Fibroblast of skin of scalp (primary cell): ENCODE data around the gene SELENBP1. TPM values are rescaled to one million over a fixed set of nuclear protein-coding genes. Genes with fewer than 3 reads are reported as not detected.
"Not testable (repeated sequence)": the region's sequence is repeated elsewhere in the genome, so short reads cannot be mapped to it uniquely, and the experiment has no call there.

Experiments
- DNase-seq: peaks from one replicate; pipeline ENCODE4 v3.0.0-alpha.2; 2013
- polyA plus RNA-seq, 2 experiments: library from polyadenylated mRNA; unstranded; fragments of 120-200 nt; gene quantifications; one replicate each; pipeline ENCODE4 v1.2.1, GENCODE V29; 2013; ENCODE audit not compliant: insufficient read length in 2 of 2

Gene SELENBP1
- 14.5 TPM for polyA plus RNA-seq (2013, experiment 1 of 2; ENCODE audit: insufficient read length)
- 15.5 TPM for polyA plus RNA-seq (2013, experiment 2 of 2; ENCODE audit: insufficient read length)

DNA sequence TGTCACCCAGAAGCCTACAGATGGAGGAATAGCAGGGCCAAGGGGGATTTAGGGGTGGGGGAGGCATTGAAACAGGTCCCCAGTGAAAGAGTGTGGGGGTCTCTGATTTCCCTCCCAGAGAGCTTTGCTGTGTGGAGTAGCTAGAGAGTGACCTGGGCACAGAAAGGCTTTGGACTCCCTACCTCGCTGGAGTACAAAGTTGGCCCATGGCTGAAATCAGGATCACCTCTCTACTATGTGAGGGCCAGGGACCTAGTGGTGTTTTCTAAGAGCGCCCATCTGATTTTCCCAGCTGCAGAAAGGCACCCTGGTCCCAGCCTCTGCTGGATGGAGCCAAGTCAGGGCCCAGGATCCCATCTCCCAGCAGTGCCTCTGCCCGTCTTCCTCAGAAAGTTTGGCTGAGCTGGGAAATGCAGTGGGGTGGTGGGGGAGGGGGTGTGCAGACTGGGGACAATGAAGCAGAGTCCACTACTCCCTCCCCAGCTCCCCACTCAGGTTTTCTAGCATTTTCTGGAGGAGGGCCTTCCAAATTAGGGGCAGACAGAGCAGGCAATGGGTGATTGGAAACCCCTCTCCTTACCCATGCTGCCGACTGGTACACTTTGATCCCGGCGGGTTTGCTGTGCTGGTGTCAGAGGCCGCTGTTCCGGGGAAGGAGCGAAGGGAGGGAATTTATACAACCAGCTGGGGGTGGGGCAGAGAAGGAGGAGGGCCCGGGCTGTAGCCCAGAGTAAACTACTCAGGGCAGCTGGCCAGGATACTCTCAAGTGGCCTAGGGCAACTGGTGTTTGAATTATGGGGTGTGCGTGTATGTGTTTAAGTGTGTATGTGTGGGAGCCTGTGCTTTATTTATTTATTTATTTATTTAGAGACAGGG is at the start of gene SELENBP1:
SELENBP1 (minus strand) TSS at position 648 of the 877 bp plus-strand sequence; CDS start at position 584, 64 bp downstream.
- DNase-seq = peak; percentile 75

DNA sequence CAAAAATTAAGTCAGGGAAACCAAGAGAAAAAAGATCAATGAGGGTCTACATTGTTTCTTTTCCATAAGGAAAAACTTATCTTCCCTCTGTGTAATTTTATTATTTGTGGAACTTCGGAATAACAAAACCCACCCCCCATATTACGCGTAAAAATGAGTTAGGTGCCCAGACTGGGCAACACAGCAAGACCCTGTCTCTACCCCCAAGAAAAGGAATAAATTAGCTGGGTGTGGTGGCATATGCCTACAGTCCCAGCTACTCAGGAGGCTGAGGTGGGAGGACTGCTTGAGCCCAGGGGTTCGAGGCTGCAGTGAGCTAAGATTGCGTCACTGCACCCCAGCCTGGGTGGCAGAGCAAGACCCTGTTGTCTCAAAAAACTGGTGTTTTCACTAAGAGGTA is 47.3 kb upstream of the SELENBP1 start:
- DNase-seq = no peak

DNA sequence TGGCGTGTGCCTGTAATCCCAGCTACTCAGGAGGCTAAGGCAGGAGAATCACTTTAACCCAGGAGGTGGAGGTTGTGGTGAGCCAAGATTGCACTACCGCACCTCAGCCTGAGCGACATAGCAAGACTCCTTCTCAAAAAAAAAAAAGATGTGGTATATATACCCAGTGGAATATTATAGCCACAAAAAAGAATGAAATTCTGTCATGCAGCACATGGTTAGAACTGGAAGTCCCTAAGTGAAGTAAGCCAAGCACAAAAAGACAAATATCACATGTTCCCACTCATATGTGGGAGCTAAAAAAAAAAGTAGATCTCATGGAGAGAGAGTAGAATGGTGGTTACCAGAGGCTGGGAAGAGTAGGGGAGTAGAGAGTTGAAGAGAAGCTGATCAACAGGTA is 45.6 kb upstream of the SELENBP1 start:
- no peak for DNase-seq

DNA sequence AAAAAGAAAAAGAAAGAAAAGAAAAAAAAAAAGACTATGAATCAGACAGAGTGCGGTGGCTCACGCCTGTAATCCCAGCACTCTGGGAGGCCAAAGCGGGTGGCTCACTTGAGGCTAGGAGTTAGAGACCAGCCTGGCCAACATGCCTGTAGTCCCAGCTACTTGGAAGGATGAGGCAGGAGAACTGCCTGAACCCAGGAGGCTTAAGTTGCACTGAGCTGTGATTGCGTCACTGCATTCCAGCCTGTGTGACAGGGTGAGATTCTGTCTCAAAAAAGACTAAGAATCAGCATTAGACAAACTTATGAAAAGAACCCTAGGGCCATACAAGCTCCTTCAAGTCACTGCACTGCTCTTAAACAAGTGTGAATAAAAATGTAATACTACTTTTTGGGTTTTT is 43.7 kb upstream of the SELENBP1 start:
- DNase-seq = peak; percentile 67

DNA sequence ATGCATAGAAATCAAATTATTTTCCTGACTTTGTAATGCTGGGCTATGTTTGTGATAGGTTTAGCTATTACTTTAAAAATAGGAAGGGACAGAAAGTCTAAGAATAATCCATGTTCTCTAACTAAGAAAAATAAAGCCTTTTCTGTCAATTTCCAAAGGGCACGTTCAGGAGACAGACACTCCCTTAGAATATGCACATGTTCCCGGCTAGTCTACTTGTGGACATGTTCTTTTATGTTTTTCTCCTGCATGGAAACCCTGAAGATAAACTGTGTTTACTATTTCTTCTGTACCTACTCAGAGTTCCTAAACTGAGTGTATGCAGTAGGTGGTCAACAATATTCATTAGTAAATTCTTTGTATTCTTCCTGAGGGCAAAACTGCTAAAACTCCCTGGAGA is 39.4 kb upstream of the SELENBP1 start:
- no peak for DNase-seq

DNA sequence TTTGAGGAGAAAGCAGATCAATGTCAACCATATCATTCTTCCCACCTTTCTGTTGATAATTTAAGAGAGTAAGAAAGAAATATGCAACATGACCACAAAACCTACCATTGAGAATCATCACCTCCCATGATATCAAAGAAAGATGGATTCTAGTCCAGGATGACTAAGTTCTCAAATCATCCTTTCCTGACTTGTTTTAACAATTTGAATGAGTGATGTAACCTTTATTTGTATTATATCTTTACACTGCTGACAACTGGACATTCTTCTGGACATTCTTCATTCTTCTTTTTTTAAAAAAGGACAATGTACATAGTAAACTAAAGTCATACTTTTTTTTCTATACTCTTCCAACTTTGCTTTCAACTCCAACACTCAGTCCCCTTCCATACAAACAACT is 36.4 kb upstream of the SELENBP1 start:
- peak; percentile 10 for DNase-seq

DNA sequence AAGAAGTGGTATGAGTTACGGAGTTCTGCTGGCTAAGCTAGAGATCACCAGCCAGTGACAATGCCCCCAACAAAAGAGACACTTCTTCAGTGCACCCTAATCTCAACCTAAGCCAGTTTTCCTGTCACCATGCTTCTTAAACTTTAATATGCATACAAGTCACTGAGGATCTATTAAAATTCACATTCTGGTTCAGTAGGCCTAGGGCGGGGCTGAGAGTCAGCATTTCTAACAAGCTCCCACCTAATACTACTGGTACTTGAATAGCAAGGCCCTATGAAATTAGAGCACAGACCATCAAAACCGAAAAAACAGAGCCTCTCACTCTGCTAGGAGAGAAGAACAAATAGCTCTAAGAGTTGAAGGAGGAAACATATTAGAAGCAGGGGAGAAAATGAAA is 34.8 kb upstream of the SELENBP1 start:
- DNase-seq = no peak

DNA sequence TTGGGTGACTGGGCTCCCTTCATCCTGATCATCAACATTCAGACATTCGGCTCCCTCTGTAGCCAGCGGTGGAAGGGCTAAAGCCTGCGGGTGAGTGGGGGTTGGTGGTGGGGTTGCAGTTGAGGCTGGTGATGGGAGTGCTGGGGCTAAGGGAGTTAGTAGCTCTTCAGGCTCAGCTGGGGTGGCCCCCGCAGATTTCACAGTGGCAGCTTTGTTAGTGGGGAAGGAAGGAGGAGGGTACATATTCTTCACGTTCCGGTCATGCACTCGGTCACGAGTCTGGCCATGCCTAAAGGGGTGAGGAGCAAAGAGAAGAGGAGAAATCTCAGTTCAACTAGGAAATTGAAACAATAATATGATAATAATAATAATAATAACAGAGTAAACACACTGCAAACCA is 33.7 kb upstream of the SELENBP1 start:
- no peak for DNase-seq

DNA sequence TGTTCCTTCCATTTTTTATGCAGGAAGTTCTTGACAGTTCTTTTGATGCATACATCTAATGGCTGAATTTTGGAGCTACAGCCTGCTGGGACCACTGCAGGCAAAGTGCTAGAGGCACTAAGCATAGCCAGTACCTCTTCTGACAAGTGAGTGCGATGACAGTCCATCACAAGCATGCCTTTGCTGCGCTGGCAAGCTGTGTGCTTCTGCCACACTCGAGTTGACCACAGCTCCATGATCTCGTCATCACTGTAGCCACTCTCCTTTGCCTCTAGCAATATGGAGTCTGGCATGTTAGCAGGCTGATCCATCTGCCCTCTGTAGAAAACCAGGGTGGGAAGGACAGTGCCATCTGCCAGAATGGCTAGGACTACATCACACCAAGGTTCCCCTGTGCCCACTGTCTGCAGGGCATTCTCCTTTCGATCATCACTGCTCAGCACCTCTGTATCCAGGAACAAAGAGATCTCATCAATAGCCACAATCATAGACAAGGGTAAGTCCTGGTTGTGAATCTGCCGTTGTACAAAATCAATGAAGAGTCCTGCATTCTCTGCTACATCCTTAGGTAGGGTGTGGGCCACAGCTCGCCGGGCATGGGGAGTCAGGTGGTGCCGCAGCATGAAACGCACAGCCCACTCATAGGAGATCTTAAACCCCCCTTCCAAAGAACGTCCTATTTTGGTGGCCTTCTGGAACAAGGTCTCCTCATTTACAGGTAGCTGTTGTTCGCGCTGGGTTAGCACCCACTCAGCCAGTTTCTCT is 32.9 kb upstream of the SELENBP1 start:
- no peak for DNase-seq

DNA sequence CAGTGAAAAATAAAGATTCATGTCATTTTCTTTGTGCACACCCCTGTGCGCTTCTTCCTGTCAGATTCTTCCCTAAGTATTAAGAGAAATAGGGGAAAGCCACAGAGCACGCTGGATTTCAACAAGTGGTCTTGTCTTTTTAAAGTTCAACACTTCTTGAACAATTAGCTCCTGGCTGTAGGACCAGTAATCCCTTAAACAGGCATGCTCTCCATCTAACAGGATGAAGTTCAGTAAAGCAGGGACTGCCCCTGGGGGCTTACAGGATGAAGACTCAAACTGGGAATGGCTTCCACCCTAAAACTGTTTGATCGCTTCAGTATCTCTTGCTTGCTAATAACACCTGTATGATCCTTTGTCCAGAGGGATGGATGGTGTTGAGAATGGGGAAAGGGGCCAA is 31.1 kb upstream of the SELENBP1 start:
- DNase-seq = no peak

DNA sequence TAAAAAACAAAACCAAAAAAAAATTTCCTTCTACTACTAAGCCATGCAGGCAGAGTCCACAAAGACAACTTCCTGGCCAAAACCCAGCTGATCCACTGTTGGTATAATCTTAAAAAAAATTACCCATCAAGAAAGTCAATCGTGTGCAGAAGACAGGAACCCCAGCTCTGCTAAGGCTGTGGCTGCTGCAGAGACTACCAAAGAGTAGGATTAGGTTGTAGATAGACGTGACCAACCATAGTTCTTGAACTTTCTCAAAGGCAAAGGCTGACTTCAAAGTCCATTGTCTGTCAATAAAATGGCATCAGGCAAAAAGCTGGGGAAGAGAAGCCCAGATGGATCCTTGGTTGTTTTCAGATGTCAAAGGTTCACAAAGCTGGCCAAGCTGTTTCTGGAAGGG is 30.3 kb upstream of the SELENBP1 start:
- DNase-seq = no peak

DNA sequence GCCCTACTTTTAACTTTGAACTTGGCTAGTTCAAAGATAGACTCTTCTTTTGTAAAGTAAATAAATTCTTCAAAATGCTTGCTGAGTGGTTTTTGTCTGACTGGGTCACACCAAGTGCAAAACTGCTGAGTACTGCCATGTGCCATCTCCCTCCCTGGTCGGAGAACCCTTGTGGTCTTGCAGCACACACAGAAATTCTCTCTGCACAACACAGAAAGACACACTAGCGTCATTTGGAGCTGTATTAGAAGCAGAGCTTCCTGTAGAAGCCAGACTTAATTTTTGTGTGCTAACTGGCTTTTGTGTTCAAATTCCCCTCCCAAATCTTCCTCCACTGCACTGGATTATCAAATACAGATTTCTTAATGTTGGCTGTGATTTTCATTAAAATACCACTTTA is 29.4 kb upstream of the SELENBP1 start:
- no peak for DNase-seq

DNA sequence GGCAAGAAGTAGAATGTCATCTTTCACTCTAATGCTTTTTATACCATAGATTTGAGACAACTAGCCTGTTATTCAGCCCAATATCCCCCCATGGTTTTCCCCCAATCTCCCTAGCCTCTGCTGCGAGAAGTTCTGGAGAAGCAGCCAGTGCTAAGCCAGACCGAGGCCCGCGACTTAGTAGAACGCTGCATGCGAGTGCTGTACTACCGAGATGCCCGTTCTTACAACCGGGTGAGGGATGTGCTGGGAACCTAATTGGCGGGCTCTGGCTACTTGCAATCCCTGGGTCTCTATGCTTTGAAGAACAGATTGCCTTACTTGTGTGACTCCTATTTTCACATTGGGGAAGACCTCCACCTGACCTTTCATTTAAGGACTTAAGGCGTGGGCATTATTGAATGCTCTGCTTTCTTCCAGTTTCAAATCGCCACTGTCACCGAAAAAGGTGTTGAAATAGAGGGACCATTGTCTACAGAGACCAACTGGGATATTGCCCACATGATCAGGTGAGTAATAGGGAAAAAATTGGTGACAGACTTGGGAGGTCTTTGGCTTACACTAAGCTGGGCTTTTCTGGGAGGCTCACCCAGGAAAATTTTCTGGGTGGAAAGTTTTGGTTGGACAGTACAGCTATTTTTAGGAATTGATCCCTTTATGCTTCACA is 28.8 kb upstream of the SELENBP1 start:
- peak; percentile 17 for DNase-seq

DNA sequence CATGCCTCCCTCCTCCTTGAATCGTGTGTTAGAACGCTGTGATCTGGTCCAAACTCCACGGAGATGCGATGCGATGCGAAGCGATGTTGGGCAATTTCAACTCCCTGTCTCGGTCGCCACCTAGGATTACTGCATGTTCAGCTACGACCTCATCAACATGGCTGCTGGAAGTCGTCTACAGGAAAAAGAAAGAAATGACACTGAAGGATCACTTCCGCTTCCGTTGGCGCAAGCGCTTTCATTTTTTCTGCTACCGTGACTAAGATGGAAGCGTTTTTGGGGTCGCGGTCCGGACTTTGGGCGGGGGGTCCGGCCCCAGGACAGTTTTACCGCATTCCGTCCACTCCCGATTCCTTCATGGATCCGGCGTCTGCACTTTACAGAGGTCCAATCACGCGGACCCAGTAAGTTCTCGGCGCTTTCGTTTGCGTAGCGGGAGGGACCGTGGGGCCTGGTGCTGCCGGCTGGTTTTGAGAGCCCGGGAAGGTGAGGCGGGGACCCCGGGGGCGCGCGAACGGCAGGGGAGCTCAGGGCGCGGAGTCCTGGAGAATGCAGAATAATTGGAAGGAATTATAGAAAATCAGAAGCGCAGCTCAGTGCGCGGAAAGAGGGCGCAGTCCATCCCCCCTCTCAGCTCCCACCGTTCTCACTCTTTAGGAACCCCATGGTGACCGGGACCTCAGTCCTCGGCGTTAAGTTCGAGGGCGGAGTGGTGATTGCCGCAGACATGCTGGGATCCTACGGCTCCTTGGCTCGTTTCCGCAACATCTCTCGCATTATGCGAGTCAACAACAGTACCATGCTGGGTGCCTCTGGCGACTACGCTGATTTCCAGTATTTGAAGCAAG is 27.0 kb upstream of the SELENBP1 start, which contains the start of gene PSMB4:
PSMB4 (plus strand) TSS at position 250 of the 848 bp plus-strand sequence; CDS start at position 265, 15 bp downstream.
- peak; percentile 94 for DNase-seq

DNA sequence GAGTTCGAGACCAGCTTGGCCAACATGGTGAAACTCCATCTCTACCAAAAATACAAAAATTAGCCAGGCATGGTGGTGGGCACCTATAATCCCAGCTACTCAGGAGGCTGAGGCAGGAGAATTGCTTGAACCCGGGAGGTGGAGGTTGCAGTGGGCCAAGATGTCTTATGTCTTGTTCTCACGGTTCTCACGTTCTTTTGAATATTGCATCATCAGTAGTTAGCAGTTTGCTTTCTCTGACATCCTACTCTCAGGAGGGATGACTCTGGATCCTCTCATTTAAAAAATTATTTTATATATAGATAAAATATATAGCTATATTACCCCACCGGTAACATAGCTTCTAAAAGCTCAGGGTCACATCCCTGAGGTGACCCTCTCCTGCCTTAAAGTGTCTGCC is 23.8 kb upstream of the SELENBP1 start:
- not testable (repeated sequence) for DNase-seq

DNA sequence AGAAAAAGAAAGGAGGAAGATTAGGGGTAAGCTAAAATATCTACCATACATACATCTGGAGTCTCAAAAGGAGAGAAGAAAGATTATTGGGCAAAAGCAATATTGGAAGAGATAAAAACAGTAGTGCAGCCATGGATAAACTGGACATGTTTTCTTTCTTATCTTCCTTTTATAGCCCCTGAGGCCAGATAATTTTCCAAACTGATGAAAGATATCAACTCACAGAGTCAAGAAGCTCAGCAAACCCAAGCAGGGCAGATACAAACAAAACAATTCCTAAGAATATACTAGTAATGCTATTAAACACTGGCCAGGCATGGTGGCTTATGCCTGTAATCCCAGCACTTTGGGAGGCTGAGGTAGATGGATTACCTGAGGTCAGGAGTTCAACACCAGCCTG is 21.1 kb upstream of the SELENBP1 start:
- DNase-seq = no peak

DNA sequence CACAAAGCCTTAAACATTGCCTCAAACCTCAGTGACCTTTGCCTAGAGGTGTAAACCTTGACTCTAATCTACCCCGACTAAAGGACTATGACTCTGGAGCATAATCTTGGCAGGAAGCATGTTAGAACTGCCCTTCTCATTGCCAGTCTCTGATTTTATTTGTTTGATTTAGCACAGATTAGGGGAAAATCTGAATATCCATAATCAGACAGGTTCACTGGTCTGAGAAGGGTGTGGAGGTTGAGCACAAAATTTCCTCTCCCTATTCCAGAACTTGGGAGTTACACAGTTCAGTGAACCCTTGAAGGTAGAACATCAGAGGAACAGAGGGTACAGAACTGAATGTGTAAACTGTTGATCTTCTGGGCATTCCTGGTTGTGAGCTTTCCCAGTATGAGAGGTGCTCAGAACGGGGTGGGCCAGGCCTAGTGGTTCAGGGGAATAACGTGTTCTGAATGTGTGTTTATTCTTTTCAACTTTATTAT is 18.6 kb upstream of the SELENBP1 start:
- no peak for DNase-seq

DNA sequence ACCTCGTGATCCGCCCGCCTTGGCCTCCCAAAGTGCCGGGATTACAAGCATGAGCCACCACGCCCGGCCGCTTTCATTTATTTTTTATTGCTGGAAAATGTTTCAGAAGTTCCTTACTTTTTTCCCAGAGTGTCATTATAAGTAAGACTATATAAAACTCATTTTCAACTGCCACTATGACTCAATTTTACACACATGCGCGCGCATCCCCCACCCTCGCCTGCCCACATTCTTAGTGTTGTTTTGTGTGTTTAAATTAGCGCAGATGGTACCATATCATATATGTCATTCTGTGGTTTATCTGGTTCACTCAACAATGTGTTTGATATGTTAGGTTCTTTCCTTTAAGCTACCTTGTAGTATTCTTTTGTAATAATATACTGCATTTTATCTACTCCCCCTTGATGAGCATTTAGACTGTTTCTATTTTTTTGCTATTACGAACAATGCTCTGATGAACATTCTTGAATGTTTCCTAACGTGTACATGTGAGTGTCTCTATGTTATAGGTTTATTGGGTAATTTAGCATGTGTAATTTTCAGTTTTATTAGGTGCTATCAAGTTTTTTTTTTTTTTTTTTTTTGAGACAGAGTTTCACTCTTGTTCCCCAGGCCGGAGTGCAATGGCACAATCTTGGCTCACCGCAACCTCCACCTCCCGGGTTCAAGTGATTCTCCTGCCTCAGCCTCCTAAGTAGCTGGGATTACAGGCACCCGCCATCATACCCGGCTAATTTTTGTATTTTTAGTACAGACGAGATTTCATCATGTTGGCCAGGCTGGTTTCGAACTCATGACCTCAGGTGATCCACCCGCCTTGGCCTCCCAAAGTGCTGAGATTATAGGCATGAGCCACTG is 17.9 kb upstream of the SELENBP1 start:
- not testable (repeated sequence) for DNase-seq

DNA sequence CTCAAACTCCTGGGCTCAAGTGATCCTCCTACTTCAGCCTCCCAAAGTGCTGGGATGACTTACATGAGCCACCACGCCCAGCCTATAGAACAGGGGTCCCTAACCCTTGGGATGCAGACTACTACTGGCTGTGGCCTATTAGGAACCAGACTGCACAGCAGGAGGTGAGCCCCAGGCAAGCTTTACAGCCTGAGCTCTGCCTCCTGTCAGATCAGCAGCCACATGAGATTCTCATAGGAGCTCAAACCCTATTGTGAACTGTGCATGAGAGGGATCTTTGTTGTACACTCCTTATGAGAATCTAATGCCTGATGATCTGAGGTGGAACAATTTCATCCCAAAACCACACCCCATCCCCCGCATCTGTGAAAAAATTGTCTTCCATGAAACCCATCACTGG is 13.5 kb upstream of the SELENBP1 start:
- no peak for DNase-seq

DNA sequence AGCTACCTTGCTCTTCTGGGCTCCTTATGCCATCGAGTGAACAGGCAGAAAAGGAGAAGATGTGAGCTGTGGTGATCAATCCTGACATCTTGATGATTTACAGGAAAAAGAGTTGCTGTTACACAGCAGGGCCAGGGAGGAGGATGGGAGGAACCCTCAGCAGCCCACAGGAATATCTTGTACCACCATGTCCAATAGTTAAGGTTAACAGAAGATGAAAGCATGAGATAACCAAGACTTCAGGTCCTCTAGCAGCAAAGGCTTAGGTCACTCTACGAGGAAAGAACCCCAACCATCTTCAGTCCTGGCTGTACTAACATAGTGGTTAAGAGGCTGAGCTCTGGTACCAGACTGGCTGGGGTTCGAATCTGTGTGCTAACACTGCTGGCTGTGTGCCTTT is 12.1 kb upstream of the SELENBP1 start:
- DNase-seq = no peak
